ENCODE data around the gene GET4. TPM values are rescaled to one million over a fixed set of nuclear protein-coding genes. Genes with fewer than 3 reads are reported as not detected.

Gene GET4
- total and polyA plus RNA-seq, 2 of the 8 experiments (the other 6 are each of a cell fraction or from before 2014, with no cell fraction given): 56.7 to 74.1 TPM

GRCh38 chr7:903921-904755 is 27.8 kb downstream of the GET4 start:
- H3K36me3 ChIP-seq (ENCODE audit: control insufficient read depth in 2 of 4, insufficient read depth in 4 of 4, low read length in 3 of 4): no peaks in the 10 kb centered on the region
- H4K20me1 ChIP-seq (replicated peaks in 1 of 2; ENCODE audit: control insufficient read depth in 1 of 2, insufficient read depth in 2 of 2, low read length in 2 of 2): peaks cover 0 to 2% of the 10 kb centered on the region in 2 experiments
- no peak overlapping the region for H2BK5ac ChIP-seq (ENCODE audit: low read depth, low read length)
- no peaks in the 10 kb centered on the region; the same call in 1 of the 2 replicates for H3K79me1 ChIP-seq (ENCODE audit: low read depth, low read length)
- no peaks in the 10 kb centered on the region for H3K23me2 ChIP-seq (ENCODE audit: low read depth, low read length)
- no peak overlapping the region for H3K18ac ChIP-seq (ENCODE audit: extremely low read depth, low read length)
- H3K14ac ChIP-seq (ENCODE audit: insufficient read length): no peak overlapping the region
- ChIA-PET CTCF (ENCODE audit: partially characterized antibody) (interaction anchor here (0.9 kb wide), 1 partner anchor 31 kb away, joined by 3 read pairs; no protein-coding TSS in a partner anchor), POLR2A (ENCODE audit: partially characterized antibody) (interaction anchor here (1.0 kb wide), 1 partner anchor 12 kb away, joined by 3 read pairs; no protein-coding TSS in a partner anchor)
- H3K4me3 ChIP-seq (ENCODE audit: extremely low read depth in 1 of 4, insufficient read depth in 2 of 4, low read depth in 3 of 4, low read length in 4 of 4): no peak overlapping the region
- no peak overlapping the region for H3K4me2 ChIP-seq (ENCODE audit: insufficient read depth in 1 of 2, low read depth in 2 of 2, low read length in 2 of 2)
- H3K27ac ChIP-seq (ENCODE audit: low read depth, low read length): no peak overlapping the region
- H2BK15ac ChIP-seq (ENCODE audit: low read length): no peak overlapping the region
- peaks cover 0 to 11% (median 4%) of the 10 kb centered on the region in 4 experiments; a peak in 5 of 7 replicates for H3K4me1 ChIP-seq (replicated peaks in 1 of 4; ENCODE audit: control insufficient read depth in 3 of 4, insufficient read depth in 4 of 4, low read length in 3 of 4)
- peaks cover 0 to 4% (median 3%) of the 10 kb centered on the region in 4 experiments; a peak in 2 of 7 replicates for H3K27me3 ChIP-seq (replicated peaks in 1 of 4; ENCODE audit: control insufficient read depth in 3 of 4, extremely low read depth in 1 of 4, insufficient read depth in 3 of 4, low read length in 3 of 4)
- no peak overlapping the region for H2BK120ac ChIP-seq (replicated peaks; ENCODE audit: low read depth, low read length)
- no peak overlapping the region for H3K23ac ChIP-seq (ENCODE audit: insufficient read length)
- H3K9ac ChIP-seq (replicated peaks in 1 of 4; ENCODE audit: extremely low read depth in 1 of 4, low read depth in 3 of 4, low read length in 3 of 4): no peak overlapping the region
- FAIRE-seq: no peak
- H3K56ac ChIP-seq (replicated peaks; ENCODE audit: insufficient read length, low read depth, low read length): no peak overlapping the region
- H2AK5ac ChIP-seq (ENCODE audit: low read depth, low read length): 0 out of 2 replicates have a peak overlapping the region, but pooled peaks have one; percentile 28
- no peak overlapping the region for H2BK20ac ChIP-seq (ENCODE audit: low read length)
- WGBS, 2 experiments (ENCODE audit: extremely low coverage in 1 of 2, insufficient coverage in 1 of 2, insufficient read length in 1 of 2, insufficient replicate concordance in 2 of 2, low coverage in 1 of 2, low lambda C conversion rate in 2 of 2, missing lambda C conversion rate in 1 of 2): 90% methylated on average over 37 of the region's 37 CpGs; no CpG with 5 or more reads in 1 of the 2 experiments
- 0 out of 2 replicates have a peak overlapping the region, but pooled peaks have one; percentile 39 for H2BK12ac ChIP-seq (ENCODE audit: low read depth, low read length)
- no peak overlapping the region for H2AFZ ChIP-seq (ENCODE audit: low read length)
- H3K9me3 ChIP-seq (ENCODE audit: insufficient read depth in 2 of 2, low read depth in 1 of 2, low read length in 1 of 2): no peaks in the 10 kb centered on the region
- H4K91ac ChIP-seq (replicated peaks; ENCODE audit: insufficient read length, low read length): no peak overlapping the region
- peak overlapping the region; percentile 78 for H3K4ac ChIP-seq (replicated peaks; ENCODE audit: insufficient read length, low read depth, low read length)
- H4K5ac ChIP-seq (ENCODE audit: insufficient read length, low read depth, low read length): no peak overlapping the region
- H3K79me2 ChIP-seq (ENCODE audit: control insufficient read depth in 1 of 2, insufficient read depth in 2 of 2, low read length in 2 of 2): no peaks in the 10 kb centered on the region
- DNase-seq (ENCODE audit: low read depth in 1 of 2, low spot score in 2 of 2): no peak
- no peak overlapping the region for H4K8ac ChIP-seq (ENCODE audit: extremely low read depth, insufficient read depth, low read length)
- TF ChIP-seq BRCA1 (IDR thresholded peaks at IDR 0.05; ENCODE audit: low read depth, low read length): no peak
- TF ChIP-seq ATF2 (IDR thresholded peaks at IDR 0.05; ENCODE audit: low read length): no peak
- no peak for TF ChIP-seq GABPA (IDR thresholded peaks at IDR 0.05; ENCODE audit: borderline replicate concordance, insufficient read depth, low read length)

All from H1 (cell line).